CD4-positive, alpha-beta T cell treated with Interleukin-6 for 4 hours (primary cell): ENCODE measurements around the gene ELOVL3.
A peak's percentile ranks its signal among the peaks of the same experiment; 100 is the strongest.
"Not testable (repeated sequence)": the region's sequence is repeated elsewhere in the genome, so short reads cannot be mapped to it uniquely, and the experiment has no call there.

Experiments
- DNase-seq: peaks from one replicate; pipeline ENCODE4 v3.0.0-alpha.2; 2020; ENCODE audit warnings: mixed read lengths

Gene ELOVL3, protein sequence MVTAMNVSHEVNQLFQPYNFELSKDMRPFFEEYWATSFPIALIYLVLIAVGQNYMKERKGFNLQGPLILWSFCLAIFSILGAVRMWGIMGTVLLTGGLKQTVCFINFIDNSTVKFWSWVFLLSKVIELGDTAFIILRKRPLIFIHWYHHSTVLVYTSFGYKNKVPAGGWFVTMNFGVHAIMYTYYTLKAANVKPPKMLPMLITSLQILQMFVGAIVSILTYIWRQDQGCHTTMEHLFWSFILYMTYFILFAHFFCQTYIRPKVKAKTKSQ

DNA sequence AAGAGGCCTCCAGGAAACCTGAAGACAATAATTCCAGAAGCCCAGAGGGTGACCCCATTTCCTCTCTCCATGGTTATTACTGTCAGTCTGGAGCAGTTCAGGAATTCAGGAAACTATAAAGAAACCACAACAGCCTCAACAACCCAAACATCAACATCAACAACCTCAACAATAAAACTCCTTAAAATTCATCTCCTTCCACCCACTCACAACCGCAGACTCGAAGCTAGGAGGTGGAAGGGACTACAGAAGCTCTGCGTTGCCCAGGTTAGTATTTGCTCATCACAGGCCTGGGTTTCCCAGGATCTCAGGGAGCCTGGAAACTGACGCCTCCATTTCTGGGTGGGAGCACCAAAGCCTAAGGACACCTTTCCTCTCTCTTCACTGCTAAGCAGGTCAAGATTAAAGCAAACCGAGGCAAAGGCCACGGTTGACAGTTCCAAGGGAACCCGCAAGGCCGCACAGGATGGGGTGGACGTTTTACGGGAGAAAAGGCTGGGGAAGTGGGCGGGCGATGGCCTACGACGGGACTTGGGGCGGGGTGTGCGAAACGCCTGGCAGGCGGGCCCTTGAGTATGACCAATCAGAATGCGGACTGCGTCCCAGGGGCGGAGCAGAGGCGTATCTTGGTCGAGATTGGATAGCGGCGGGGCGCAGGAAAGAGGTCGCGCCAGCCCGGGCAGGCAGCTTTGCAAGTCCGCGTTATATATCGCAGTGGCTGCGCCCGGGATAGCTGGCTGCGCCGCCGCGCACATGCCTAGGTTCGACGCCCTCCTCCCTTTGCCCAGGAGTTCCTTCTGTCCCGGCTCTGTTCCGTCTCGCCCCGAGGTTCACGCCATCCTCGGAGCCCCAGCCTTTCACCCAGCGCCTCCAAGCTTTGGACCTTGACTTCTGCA, at the start of gene ELOVL3:
Gene ELOVL3 (plus strand): TSS at position 654 of the 896 bp plus-strand sequence. CDS start 250 bp downstream, outside the sequence.
- peak; percentile 89 for DNase-seq

DNA sequence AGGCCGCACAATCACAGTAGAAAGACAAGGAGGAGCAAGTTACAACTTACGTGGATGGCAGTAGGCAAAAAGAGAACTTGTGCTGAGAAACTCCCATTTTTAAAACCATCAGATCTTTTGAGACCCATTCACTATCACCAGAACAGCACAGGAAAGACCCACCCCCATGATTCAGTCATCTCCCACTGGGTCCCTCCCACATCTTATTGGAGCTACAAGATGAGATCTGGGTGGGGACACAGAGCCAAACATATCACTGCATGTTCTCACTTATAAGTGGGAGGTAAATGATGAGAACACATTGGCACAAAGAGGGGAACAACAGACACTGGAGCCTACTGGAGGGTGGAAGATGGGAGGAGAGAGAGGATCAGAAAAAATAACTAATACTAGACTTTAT, 41.5 kb upstream of the ELOVL3 start:
- DNase-seq = no peak

DNA sequence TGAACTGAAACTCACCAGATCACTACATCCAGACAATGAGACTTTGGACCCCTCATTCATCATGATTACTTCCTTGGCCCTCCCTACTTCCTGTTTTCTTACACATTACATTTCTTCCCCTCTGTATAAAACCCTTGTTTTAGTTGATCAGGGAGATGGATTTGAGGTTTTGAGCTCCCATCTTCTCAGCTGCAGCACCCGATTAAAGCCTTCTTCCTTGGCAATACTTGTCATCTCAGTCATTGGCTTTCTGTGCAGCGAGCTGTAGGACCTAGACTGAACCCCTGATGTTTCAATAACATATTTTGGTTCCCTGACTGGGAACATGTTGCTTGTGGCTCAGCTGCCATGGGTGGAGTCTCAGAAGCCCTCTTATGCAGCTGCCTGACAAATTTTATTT, 40.8 kb upstream of the ELOVL3 start:
- no peak for DNase-seq

DNA sequence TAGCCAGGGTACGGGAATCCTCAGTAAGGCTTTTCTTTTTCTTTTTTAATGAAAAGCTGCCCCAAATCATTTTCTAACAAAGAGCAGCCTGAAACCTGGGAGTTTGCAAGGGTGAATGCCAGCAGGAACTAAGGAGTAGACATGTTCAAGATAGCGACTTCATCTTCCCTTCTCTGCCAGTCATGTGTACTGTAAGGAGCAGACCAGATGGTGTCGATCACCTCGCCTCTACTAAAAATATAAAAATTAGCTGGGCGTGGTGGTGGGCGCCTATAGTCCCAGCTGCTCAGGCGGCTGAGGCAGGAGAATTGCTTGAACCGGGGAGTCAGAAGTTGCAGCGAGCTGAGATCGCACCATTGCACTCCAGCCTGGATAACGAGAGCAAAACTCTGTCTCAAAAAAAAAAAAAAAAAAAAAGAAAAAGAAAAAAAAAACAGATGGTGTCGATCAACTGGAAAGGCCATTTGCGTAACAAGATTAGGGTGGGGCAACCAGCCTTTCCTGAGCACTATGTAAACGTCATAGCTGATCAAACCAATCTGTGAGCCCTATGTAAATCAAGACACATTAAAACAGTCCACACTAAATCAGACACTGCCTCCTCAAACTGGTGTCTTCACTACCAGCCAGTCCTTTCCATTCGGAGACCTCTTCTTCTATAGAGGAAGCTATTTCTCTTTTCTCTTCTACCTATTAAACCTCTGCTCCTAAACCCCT, 40.1 kb upstream of the ELOVL3 start:
- no peak for DNase-seq

DNA sequence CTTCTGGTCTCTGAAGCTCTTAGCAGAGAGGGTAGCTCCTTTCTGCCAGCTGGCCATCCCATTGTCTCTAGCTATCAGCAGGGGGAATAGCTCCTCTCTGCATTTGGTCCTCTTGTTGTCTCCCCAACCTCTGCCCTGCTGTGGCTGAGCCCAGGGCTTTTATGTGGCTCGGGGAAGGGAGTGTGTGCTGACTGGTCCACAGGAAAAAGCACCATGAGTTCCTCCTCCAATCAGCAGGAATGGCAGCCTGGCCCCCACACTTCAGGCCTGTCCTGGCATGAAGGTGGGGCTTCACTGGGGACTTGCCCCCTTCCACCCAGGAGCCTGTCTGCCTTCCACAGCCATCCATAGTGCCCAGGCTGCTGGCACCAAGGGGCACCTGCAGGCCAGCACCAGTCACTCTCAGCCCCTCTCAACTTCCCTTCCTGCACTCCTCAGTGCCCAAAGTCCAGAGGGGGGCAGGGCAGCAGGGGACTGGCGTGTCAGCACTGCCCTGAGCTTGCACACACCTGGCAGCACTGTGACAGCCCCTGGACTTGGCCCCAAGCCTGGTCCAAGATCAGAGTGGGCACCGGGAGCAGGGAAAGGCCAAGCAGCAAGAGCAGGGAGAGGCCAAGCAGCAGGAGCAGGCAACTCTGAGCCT, 37.7 kb upstream of the ELOVL3 start:
- DNase-seq = peak; percentile 2

DNA sequence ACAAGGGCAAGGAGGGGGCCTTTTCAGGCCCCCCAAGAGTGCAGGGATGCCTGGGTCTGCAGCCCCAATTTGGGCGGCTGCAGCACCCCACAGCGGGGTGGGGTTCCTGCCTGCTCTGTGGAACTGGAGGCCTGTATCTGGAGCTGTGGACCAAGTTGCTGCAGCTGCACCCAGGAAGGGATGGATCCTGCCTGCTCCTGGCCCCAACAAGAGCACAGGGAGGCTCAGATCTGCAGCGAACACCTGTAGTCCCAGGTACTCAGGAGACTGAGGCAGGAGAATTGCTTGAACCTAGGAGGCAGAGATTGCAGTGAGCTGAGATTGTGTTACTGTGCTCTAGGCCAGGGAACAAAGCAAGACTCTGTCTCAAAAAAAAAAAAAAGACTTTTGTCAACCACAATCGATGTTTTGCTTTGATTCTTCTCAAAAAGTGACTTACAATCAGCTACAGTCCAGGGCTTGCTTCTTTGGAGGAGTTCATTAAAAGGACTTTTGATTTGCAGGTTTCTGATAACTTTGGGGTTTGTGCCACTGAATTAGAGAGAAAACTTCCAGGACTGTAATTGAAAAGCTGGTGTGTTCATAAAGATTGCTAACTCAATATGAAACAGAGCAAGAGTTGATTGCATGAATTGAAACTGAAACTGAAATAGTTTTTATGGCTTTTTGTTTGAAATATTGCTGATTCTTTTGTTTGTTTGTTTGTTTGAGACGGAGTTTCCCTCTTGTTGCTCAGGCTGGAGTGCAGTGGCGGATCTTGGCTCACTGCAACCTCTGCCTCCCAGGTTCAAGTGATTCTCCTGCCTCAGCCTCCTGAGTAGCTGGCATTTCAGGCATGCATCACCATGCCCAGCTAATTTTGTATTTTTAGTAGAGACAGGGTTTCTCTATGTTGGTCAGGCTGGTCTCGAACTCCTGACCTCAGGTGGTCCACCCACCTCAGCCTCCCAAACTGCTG, 36.9 kb upstream of the ELOVL3 start:
- DNase-seq = peak; percentile 7

DNA sequence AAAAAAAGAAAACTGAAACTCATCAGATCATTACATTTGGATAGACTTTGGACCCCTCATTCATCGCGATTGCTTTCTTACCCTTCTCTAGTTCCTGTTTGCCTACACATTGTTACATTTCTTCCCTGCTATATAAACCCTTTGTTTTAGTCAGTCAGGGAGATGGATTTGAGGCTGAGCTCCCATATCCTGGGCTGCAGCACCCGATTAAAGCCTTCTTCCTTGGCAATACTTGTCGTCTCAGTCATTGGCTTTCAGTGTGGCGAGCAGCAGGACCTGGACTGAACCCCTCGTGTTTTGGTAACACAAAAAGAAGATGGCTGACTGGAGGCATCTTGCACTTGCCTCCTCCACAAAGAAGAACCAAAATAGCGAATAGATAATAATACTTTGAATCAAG, 34.1 kb upstream of the ELOVL3 start:
- no peak for DNase-seq

DNA sequence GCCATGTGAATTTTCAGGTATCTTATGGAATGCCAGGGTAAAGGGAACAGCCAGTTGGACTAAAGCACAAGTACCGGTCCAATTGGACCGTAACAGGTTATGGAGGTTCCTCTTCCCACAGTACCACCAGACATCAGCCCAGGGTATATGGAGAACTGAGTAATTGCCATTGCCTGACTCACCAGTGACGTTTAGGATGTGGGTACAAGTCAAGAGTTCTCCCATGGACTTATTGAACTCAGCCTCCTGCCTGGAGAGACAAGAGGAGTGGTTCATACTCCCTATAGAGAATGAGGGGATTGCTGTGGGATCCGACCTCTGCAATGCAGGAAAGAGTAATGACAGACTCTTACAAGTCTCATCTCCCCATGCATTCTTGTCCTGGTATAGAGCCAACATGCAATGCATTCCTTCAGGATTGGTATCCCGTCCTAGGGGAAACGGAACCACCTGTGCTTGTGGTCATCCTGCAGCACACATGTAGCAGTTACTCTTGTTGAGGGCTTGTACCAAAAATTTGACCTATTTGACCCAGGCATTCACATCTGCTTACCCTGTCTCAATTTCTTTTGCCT, 30.7 kb upstream of the ELOVL3 start:
- no peak for DNase-seq

DNA sequence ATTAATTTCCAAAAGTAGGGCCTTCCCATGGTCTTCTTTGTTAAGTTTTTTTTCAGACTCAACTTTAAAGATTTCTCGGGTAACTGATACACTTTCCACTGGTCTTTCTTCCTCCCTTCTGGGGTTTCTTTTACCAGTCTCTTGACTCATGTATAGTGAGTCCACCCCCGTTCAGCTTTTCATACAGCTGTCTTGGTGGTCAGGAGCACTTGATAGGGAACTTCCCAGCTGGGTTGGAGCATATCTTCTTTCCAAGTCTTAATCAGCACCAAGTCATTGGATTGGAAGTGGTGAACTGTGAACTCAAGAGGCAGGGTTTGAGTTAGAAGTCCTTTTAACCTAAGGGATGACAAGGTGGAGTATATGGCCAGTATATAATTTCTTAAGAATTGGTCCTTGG, 29.2 kb upstream of the ELOVL3 start:
- no peak for DNase-seq

DNA sequence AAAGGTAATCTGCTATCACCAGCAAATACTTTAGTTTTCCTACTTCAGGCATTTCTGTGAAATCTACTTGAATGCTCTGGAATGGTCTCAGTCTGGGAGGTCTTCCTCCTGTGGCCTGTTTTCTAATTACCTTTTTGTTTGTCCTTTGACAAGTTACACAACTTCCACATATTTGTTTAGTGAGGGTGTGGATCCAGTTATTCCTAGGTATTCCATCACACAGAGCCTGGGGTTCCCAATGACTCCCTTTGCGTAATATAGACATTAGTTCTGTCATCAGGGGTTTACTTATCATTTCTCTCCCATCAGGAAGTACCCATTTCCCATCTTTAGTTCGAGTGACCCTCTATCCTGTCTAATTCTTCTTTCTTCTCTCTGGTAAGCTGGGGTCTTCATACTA, 28.1 kb upstream of the ELOVL3 start:
- DNase-seq = no peak

DNA sequence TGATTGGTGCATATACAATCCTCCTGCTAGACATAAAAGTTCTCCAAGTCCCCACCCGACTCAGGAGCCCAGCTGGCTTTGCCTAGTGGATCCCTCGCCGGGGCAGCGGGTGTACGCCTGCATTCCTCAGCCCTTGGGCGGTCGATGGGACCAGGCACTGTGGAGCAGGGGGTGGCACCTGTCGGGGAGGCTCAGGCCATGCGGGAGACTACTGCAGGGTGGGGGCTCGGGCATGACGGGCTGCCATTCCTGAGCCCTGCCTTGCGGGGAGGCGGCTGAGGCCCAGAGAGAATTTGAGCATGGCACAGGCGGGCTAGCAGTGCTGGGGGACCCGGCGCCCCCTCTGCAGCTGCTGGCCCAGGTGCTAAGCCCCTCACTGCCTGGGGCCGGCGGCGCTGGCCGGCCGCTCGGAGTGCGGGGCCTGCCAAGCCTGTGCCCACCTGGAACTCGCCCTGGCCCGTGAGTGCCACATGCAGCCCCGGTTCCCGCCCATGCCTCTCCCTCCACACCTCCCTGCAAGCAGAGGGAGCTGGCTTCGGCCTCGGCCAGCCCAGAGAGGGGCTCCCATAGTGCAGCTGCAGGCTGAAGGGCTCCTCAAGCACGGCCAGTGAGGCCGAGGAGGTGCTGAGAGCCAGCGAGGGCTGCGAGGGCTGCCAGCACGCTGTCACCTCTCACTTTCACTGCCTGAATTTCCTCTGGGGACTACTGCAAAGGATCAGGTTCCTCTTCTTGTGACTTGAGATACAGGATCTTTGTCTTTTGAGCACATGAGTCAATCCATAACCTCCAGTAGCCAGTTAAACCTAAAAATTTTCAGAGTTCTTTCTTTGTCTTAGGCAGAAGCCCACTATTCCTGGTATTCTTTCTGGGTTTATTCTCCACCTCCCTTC, 25.1 kb upstream of the ELOVL3 start:
- DNase-seq = no peak

DNA sequence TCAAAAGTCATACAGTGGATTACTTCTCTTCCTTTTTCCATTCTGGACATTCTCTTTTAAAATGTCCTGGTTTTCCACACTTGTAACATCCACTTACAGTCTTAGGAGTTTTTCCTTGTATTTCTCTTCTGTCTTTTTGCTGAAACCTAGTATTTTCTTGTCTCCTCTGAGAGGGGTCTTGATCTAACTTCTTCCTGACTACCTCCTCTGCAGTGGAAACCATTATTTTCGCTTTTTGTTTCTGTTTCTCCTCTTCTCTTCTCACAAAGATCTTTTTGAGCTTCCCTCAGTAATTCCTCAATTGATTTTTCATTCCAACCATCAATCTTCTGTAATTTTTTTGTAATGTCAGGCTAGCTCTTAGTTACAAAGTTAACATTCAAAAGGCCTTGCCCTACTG, 23.7 kb upstream of the ELOVL3 start:
- no peak for DNase-seq

DNA sequence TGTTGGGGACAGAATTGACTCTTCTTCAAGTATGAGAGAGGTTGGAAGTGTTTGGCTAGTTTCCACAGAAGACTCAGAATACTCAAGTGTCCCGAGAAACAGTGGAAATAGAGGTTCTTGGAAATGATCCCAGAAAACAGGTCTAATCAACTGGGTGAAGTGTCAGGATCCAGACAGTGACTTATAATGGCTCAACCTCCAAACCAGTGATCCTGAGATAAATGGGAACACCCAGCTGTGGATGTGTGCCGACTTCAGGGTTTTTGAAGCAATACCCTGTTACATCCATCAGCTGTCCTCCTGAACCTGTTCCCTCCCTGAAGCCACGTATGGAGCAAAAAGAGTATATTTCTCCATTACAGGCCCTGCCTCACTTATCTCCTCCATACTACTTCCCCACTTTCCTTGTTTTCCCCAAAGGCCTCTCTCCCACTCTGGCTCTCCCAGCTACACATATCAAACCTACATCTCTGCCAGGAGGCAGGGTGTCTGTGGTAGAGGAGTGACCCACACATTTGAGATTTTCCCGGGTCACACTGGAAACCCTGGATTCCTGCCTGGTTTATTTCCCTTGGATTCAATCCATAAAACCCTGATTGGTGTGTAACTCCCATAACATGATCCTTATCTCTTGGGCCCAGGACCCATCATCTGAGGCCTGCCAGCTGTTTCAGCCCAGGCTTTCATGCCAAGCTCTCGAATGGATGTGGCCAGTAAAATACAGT, 17.6 kb upstream of the ELOVL3 start:
- DNase-seq = no peak

DNA sequence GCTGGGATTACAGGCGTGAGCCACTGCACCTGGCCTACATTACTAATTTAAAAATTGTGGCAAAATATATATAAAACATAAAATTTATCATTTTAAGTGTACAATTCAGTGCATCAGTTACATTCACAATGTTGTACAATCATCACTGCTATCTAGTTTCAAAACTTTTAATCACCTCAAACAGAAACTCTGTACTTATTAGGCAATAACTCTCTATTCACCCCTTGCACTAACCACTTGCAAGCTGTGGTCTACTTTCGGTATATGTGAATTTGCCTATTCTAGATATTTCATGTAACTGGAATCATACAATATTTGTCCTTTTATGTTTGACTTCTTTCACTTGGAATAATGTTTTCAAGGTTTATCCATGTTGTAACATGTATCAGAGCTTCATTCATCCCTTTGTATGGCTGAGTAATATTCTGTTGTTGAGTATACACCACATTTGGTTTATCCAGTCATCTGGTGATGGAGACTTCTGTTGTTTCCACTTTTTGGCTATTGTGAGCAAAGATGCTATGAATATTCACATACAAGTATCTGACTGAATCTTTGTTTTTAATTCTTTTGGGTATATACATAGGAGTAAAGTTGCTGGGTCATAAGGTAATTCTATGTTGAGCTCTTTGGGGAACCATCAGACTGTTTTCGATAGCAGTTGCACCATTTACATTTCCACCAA, 14.3 kb upstream of the ELOVL3 start:
- DNase-seq = no peak

DNA sequence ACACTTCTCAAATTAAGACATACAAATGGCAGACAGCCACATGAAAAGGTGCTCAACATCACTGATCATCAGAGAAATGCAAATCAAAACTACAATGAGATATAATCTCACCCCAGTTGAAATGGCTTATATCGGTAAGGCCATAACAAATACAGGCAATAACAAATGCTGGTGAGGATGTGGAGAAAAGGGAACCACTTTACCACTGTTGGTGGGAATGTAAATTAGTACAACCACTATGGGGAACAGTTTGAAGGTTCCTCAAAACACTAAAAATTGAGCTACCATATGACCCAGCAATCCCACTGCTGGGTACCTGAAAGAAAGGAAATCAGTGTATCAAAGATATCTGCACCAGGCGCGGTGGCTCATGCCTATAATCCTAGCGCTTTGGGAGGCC, 12.5 kb upstream of the ELOVL3 start:
- not testable (repeated sequence) for DNase-seq

DNA sequence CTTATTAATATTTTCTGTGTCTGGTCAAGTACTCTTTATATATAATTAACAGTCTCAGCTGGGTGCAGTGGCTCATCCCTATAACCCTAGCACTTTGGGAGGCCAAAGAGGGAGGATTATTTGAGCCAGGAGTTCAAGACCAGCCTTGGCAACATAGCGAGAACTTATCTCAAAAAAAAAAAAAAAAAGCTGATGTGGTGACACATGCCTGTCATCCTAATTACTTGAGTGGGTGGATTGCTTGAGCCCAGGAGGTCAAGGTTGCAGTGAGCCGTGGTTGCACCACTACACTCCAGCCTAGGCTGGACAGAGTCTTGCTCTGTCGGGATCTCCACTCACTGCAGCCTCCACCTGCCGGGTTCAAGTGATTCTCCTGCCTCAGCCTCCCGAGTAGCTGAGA, 6.7 kb upstream of the ELOVL3 start:
- DNase-seq = no peak

DNA sequence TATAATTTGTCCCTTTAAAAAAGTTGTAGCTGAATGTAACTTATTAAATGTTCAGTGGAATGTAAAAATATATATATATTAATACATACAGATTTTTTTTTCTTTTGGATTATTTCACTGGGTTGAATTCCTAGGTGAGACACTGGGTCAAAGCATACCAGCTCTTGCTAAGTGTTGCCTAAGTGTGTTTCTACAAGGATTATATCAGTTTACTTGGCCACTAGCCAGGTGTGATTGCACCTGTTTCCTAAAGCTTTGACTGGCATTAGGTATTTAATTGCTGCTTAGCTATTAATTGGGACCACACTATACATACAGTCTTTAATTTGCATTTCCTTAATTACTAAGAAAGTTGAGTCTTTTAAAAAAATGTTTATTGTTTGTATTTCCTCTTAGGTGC, 5.5 kb upstream of the ELOVL3 start:
- DNase-seq = no peak

DNA sequence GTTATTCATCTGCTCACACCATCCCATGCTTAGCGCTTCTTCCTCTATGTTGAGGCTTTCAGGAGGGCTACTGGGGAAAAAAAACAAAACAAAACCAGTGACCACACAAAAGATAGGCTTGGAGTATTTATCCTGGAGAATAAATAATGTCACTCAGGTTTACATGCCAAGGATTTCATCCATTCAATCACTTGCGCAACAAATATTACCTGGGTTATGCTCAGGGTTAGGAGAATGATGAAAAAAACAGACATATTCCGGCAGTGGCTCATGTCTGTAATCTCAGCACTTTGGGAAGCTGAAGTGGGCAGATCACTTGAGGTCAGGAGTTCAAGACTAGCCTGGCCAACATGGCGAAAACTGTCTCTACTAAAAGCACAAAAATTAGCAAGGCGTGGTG, 3.3 kb upstream of the ELOVL3 start:
- DNase-seq = no peak

DNA sequence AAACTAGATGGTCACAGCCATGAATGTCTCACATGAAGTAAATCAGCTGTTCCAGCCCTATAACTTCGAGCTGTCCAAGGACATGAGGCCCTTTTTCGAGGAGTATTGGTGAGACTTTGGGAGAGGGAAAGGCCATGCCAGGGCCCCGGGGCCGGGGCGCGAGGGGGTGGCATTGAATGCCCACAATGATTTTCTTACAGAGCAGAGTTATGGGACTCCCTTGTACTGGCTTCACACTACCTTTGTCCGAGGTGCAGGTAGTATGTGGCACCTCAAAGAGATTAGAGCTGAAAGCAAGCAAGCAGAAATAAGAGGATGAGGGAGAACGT, 407 bp downstream of the ELOVL3 start:
- no peak for DNase-seq
